H1 (cell line): ENCODE measurements around the gene CEP89. TPM values are rescaled to one million over a fixed set of nuclear protein-coding genes. Genes with fewer than 3 reads are reported as not detected.

Experiments used
- CTCF ChIA-PET: fragments of 300-600 bp; sonication (Branson Sonifier 250); formaldehyde crosslinking; loops from one replicate; lab custom pipeline; 2021; ENCODE audit not compliant: partially characterized antibody; lab: Charles Lee
- POLR2A ChIA-PET: fragments of 300-600 bp; sonication (Branson Sonifier 250); formaldehyde crosslinking; loops from one replicate; lab custom pipeline; 2021; ENCODE audit warnings: inconsistent platforms; ENCODE audit not compliant: partially characterized antibody; lab: Charles Lee
- DNase-seq, 2 experiments: peaks; one replicate each; pipeline versions ENCODE4 v3.0.0 to v3.0.0-alpha.2; 2010 to 2022; ENCODE audit warnings: low spot score in 2 of 2, low read depth in 1 of 2, mixed read lengths in 1 of 2
- FAIRE-seq: peaks from 2 replicates; lab custom pipeline; 2011; peaks lifted over from hg19 to GRCh38; lab: Jason Lieb, UNC
- H2AFZ ChIP-seq: 2 replicates; pipeline ENCODE4 v1.8.1; 2012; ENCODE audit warnings: low read length, inconsistent platforms
- H2AK5ac ChIP-seq: 2 replicates; pipeline ENCODE4 v1.6.1; 2013; ENCODE audit warnings: low read depth, low read length
- H2BK120ac ChIP-seq: replicated peaks from 2 replicates; pipeline ENCODE3; 2013; ENCODE audit warnings: low read depth, low read length, inconsistent platforms
- H2BK12ac ChIP-seq: 2 replicates; pipeline ENCODE4 v1.6.1; 2013; ENCODE audit warnings: low read depth, low read length
- H2BK15ac ChIP-seq: 2 replicates; pipeline ENCODE4 v1.6.1; 2013; ENCODE audit warnings: low read length
- H2BK20ac ChIP-seq: 2 replicates; pipeline ENCODE4 v1.6.1; 2013; ENCODE audit warnings: low read length
- H2BK5ac ChIP-seq: 2 replicates; pipeline ENCODE4 v1.6.1; 2013; ENCODE audit warnings: low read depth, low read length
- H3K14ac ChIP-seq: 2 replicates; pipeline ENCODE4 v1.6.1; 2013; ENCODE audit warnings: inconsistent platforms; ENCODE audit not compliant: insufficient read length
- H3K18ac ChIP-seq: 2 replicates; pipeline ENCODE4 v1.6.1; 2013; ENCODE audit warnings: low read length; ENCODE audit errors: extremely low read depth
- H3K23ac ChIP-seq: 2 replicates; pipeline ENCODE4 v1.6.1; 2013; ENCODE audit warnings: inconsistent platforms; ENCODE audit not compliant: insufficient read length
- H3K23me2 ChIP-seq: 2 replicates; pipeline ENCODE4 v1.6.1; 2013; ENCODE audit warnings: low read depth, low read length
- H3K27ac ChIP-seq: 2 replicates; pipeline ENCODE4 v1.6.1; 2011; ENCODE audit warnings: low read depth, low read length, inconsistent platforms
- H3K27me3 ChIP-seq, 4 experiments: replicated peaks in 1 of 4; 1 replicate in 1 of 4; 2 replicates in 3 of 4; pipeline versions ENCODE4 v1.6.1 to v1.8.1; 2011 to 2013; ENCODE audit warnings: low read length in 3 of 4, mild to moderate bottlenecking in 3 of 4, inconsistent platforms in 2 of 4, mixed read lengths in 2 of 4, moderate library complexity in 1 of 4; ENCODE audit not compliant: control insufficient read depth in 3 of 4, insufficient read depth in 3 of 4; ENCODE audit errors: extremely low read depth in 1 of 4
- H3K36me3 ChIP-seq, 4 experiments: 2 replicates each; pipeline versions ENCODE4 v1.6.1 to v1.8.1; 2011 to 2013; ENCODE audit warnings: mild to moderate bottlenecking in 4 of 4, low read length in 3 of 4, moderate library complexity in 2 of 4, control low read depth in 1 of 4, inconsistent platforms in 1 of 4; ENCODE audit not compliant: insufficient read depth in 4 of 4, control insufficient read depth in 2 of 4
- H3K4ac ChIP-seq: replicated peaks from 2 replicates; pipeline ENCODE3; 2013; ENCODE audit warnings: low read length, low read depth, mixed read lengths, inconsistent platforms; ENCODE audit not compliant: insufficient read length
- H3K4me1 ChIP-seq, 4 experiments: replicated peaks in 1 of 4; 1 replicate in 1 of 4; 2 replicates in 3 of 4; pipeline versions ENCODE4 v1.6.1 to v1.8.1; 2011 to 2013; ENCODE audit warnings: low read length in 3 of 4, inconsistent platforms in 2 of 4, mixed read lengths in 1 of 4; ENCODE audit not compliant: insufficient read depth in 4 of 4, control insufficient read depth in 3 of 4
- H3K4me2 ChIP-seq, 2 experiments: 2 replicates each; pipeline versions ENCODE4 v1.6.1 to v1.8.1; 2011 to 2013; ENCODE audit warnings: low read depth in 2 of 2, low read length in 2 of 2, control low read depth in 1 of 2, inconsistent platforms in 1 of 2, mild to moderate bottlenecking in 1 of 2; ENCODE audit not compliant: insufficient read depth in 1 of 2
- H3K4me3 ChIP-seq, 4 experiments: fragments of 200-600, 300-600 bp in 1 of 4; sonication (generic), shearing (Covaris generic), sonication (Bioruptor Twin) in 1 of 4; 2 replicates each; pipeline versions ENCODE4 v1.5.1 to v1.8.1; 2011 to 2016; ENCODE audit warnings: low read length in 4 of 4, low read depth in 3 of 4, control low read depth in 2 of 4, inconsistent platforms in 2 of 4, mild to moderate bottlenecking in 2 of 4, mixed read lengths in 1 of 4, moderate library complexity in 1 of 4; ENCODE audit not compliant: insufficient read depth in 2 of 4; ENCODE audit errors: extremely low read depth in 1 of 4
- H3K56ac ChIP-seq: replicated peaks from 2 replicates; pipeline ENCODE3; 2013; ENCODE audit warnings: low read depth, mild to moderate bottlenecking, mixed read lengths, low read length, inconsistent platforms; ENCODE audit not compliant: insufficient read length
- H3K79me1 ChIP-seq: 2 replicates; pipeline ENCODE4 v1.6.1; 2013; ENCODE audit warnings: low read depth, low read length, control low read depth
- H3K79me2 ChIP-seq, 2 experiments: 2 replicates each; pipeline versions ENCODE4 v1.6.1 to v1.8.1; 2012 to 2013; ENCODE audit warnings: low read length in 2 of 2, mild to moderate bottlenecking in 2 of 2, inconsistent platforms in 1 of 2; ENCODE audit not compliant: insufficient read depth in 2 of 2, control insufficient read depth in 1 of 2
- H3K9ac ChIP-seq, 4 experiments: replicated peaks in 1 of 4; 1 replicate in 1 of 4; 2 replicates in 3 of 4; pipeline versions ENCODE4 v1.6.1 to v1.8.1; 2011 to 2013; ENCODE audit warnings: low read depth in 3 of 4, low read length in 3 of 4, control low read depth in 2 of 4, mild to moderate bottlenecking in 2 of 4, moderate library complexity in 2 of 4, inconsistent platforms in 1 of 4; ENCODE audit errors: extremely low read depth in 1 of 4
- H3K9me3 ChIP-seq, 2 experiments: 2 replicates each; pipeline versions ENCODE4 v1.6.1 to v1.8.1; 2012 to 2013; ENCODE audit warnings: mild to moderate bottlenecking in 2 of 2, moderate library complexity in 2 of 2, control low read depth in 1 of 2, inconsistent platforms in 1 of 2, low read depth in 1 of 2, low read length in 1 of 2, mixed read lengths in 1 of 2; ENCODE audit not compliant: insufficient read depth in 2 of 2
- H4K20me1 ChIP-seq, 2 experiments: replicated peaks in 1 of 2; 2 replicates each; pipeline versions ENCODE3 to v1.8.1; 2011 to 2013; ENCODE audit warnings: inconsistent platforms in 2 of 2, low read length in 2 of 2, mild to moderate bottlenecking in 1 of 2; ENCODE audit not compliant: insufficient read depth in 2 of 2, control insufficient read depth in 1 of 2
- H4K5ac ChIP-seq: 2 replicates; pipeline ENCODE4 v1.6.1; 2013; ENCODE audit warnings: low read length, low read depth, mixed read lengths, inconsistent platforms; ENCODE audit not compliant: insufficient read length
- H4K8ac ChIP-seq: 2 replicates; pipeline ENCODE4 v1.8.0; 2013; ENCODE audit warnings: mild to moderate bottlenecking, moderate library complexity, low read length, inconsistent platforms; ENCODE audit not compliant: insufficient read depth; ENCODE audit errors: extremely low read depth
- H4K91ac ChIP-seq: replicated peaks from 2 replicates; pipeline ENCODE3; 2013; ENCODE audit warnings: low read length, mixed read lengths, inconsistent platforms; ENCODE audit not compliant: insufficient read length
- ASH2L ChIP-seq: fragments of 200-600, 300-600 bp; sonication (generic); IDR thresholded peaks from one replicate; pipeline ENCODE4 v1.7.1; 2017; ENCODE audit warnings: low read length
- BCL11A ChIP-seq, 2 experiments: IDR thresholded peaks; one replicate each; pipeline ENCODE4 v1.6.1; 2011; ENCODE audit warnings: low read depth in 2 of 2, low read length in 2 of 2, mild to moderate bottlenecking in 2 of 2
- CEBPB ChIP-seq: IDR thresholded peaks from 2 replicates; pipeline ENCODE4 v1.6.1; 2012; ENCODE audit warnings: low read depth, low read length
- EP300 ChIP-seq, 2 experiments: IDR thresholded peaks; 1 replicate in 1 of 2; 2 replicates in 1 of 2; pipeline ENCODE4 v1.6.1; 2011 to 2012; ENCODE audit warnings: low read depth in 2 of 2, low read length in 2 of 2, mild to moderate bottlenecking in 2 of 2, borderline replicate concordance in 1 of 2, inconsistent platforms in 1 of 2, moderate library complexity in 1 of 2
- EZH2 ChIP-seq: fragments of 200-600 bp; sonication (generic); IDR thresholded peaks from 2 replicates; pipeline ENCODE4 v1.7.1; 2012; ENCODE audit warnings: low read depth, mild to moderate bottlenecking, moderate library complexity, low read length, inconsistent platforms; ENCODE audit not compliant: severe bottlenecking
- PHF8 ChIP-seq: fragments of 200-600 bp; sonication (generic); conservative IDR thresholded peaks from 2 replicates; pipeline ENCODE4 v1.7.1; 2012; ENCODE audit warnings: low read depth, mild to moderate bottlenecking, inconsistent platforms, low read length, moderate library complexity
- POU5F1 ChIP-seq: IDR thresholded peaks from 2 replicates; pipeline ENCODE4 v1.6.1; 2011; ENCODE audit warnings: low read depth, mild to moderate bottlenecking, low read length, moderate library complexity
- RFX5 ChIP-seq: IDR thresholded peaks from 2 replicates; pipeline ENCODE4 v1.6.1; 2011; ENCODE audit warnings: low read depth, low read length, improper control_type of control experiment, borderline replicate concordance
- SIN3A ChIP-seq, 2 experiments: IDR thresholded peaks in 1 of 2; conservative IDR thresholded peaks in 1 of 2; 2 replicates each; pipeline ENCODE4 v1.6.1; 2011 to 2012; ENCODE audit warnings: low read length in 2 of 2, improper control_type of control experiment in 1 of 2, low read depth in 1 of 2, mild to moderate bottlenecking in 1 of 2
- SIRT6 ChIP-seq: IDR thresholded peaks from one replicate; pipeline ENCODE4 v1.7.1; 2012; ENCODE audit warnings: low read length, inconsistent platforms
- SP1 ChIP-seq: IDR thresholded peaks from 2 replicates; pipeline ENCODE4 v1.6.1; 2011; ENCODE audit warnings: low read depth, low read length
- YY1 ChIP-seq: IDR thresholded peaks from 2 replicates; pipeline ENCODE4 v1.6.1; 2011; ENCODE audit warnings: low read depth, mild to moderate bottlenecking, low read length
- WGBS, 2 experiments: shearing (Covaris generic) in 1 of 2; methylation state at CpG; one replicate each; pipeline versions ENCODE4 v1.1.6 to v1.1.7; 2013 to 2015; ENCODE audit warnings: low lambda C conversion rate in 2 of 2, mixed read lengths in 2 of 2, inconsistent platforms in 1 of 2, low coverage in 1 of 2, missing lambda C conversion rate in 1 of 2; ENCODE audit not compliant: insufficient replicate concordance in 2 of 2, insufficient coverage in 1 of 2, insufficient read length in 1 of 2; ENCODE audit errors: extremely low coverage in 1 of 2, missing lambda C conversion rate in 1 of 2; 5-methylcytosine and 5-hydroxymethylcytosine counted together
- polyA plus RNA-seq, 7 experiments: library from polyadenylated mRNA; depleted of rRNA in 3 of 7; stranded (reverse) in 5 of 7; unstranded in 2 of 7; fragments of >200 nt in 5 of 7; fragments of 200-250 nt in 2 of 7; gene quantifications; 1 replicate in 5 of 7; 2 replicates in 1 of 7; 4 replicates in 1 of 7; pipeline versions ENCODE4 v1.2.1 to v1.2.3, GENCODE V29; 2011 to 2013; ENCODE audit warnings: missing spikeins in 2 of 7, mixed read lengths in 2 of 7
- total RNA-seq: library from RNA; stranded (reverse); fragmentation: NEBNext Ultra II Directional; extraction: Animal tissue kit (Norgen Biotek cat#: 25700); gene quantifications from 2 replicates; pipeline ENCODE4 v1.2.1, GENCODE V29; 2021

Gene CEP89
- total and polyA plus RNA-seq, 2 of the 8 experiments (the other 6 are each of a cell fraction or from before 2014, with no cell fraction given) = 23.0 to 23.6 TPM

GRCh38 chr19:32877977-32878745, 93.6 kb downstream of the CEP89 start:
- no peak overlapping the region for H3K4me2 ChIP-seq
- H2BK12ac ChIP-seq = no peak overlapping the region
- H3K36me3 ChIP-seq = no peaks in the 10 kb centered on the region
- no peak overlapping the region for H2BK120ac ChIP-seq
- H3K18ac ChIP-seq = no peak overlapping the region
- no peaks in the 10 kb centered on the region for H3K23me2 ChIP-seq
- 91% methylated on average over 11 of the region's 14 CpGs; no CpG with 5 or more reads in 1 of the 2 experiments for WGBS, 2 experiments
- H3K4me3 ChIP-seq = no peak overlapping the region
- no peak overlapping the region for H2BK5ac ChIP-seq
- peaks cover 0 to 3% (median 2%) of the 10 kb centered on the region in 4 experiments; a peak in 4 of 7 replicates for H3K4me1 ChIP-seq
- no peak overlapping the region for H4K8ac ChIP-seq
- POLR2A ChIA-PET = interaction anchor here (0.7 kb wide), 1 partner anchor 286 kb away, joined by 3 read pairs; no protein-coding TSS in a partner anchor
- CTCF ChIA-PET = interaction anchor here (0.6 to 1.1 kb wide), 2 partner anchors 17 to 188 kb away, joined by 3 to 4 read pairs; no protein-coding TSS in a partner anchor
- peaks cover 0 to 1% of the 10 kb centered on the region in 2 experiments for H4K20me1 ChIP-seq
- H3K23ac ChIP-seq = no peak overlapping the region
- H3K9ac ChIP-seq = no peak overlapping the region
- H4K91ac ChIP-seq = no peak overlapping the region
- H2AK5ac ChIP-seq = no peak overlapping the region
- H2BK15ac ChIP-seq = no peak overlapping the region
- H3K4ac ChIP-seq = no peak overlapping the region
- no peak overlapping the region for H2AFZ ChIP-seq
- H3K9me3 ChIP-seq = no peaks in the 10 kb centered on the region
- no peaks in the 10 kb centered on the region for H3K79me1 ChIP-seq
- H3K79me2 ChIP-seq = no peaks in the 10 kb centered on the region
- FAIRE-seq = no peak
- no peak overlapping the region for H3K56ac ChIP-seq
- no peak overlapping the region for H3K14ac ChIP-seq
- no peak overlapping the region for H2BK20ac ChIP-seq
- no peak overlapping the region for H3K27ac ChIP-seq
- peak in 1 of 2 experiments; percentile 28 for DNase-seq
- no peaks in the 10 kb centered on the region for H3K27me3 ChIP-seq
- no peak overlapping the region for H4K5ac ChIP-seq
- TF ChIP-seq EZH2 (no peak), BCL11A (IDR thresholded peaks at IDR 0.05; ENCODE audit: low read depth in 2 of 2, low read length in 2 of 2) (no peak), RFX5 (no peak), PHF8 (no peak), SIN3A (conservative IDR thresholded peaks at IDR 0.05 in 1 of 2, IDR thresholded peaks at IDR 0.05 in 1 of 2; ENCODE audit: low read depth in 1 of 2, low read length in 2 of 2) (no peak), POU5F1 (no peak), SP1 (no peak), SIRT6 (no peak), ASH2L (no peak), CEBPB (no peak), YY1 (no peak), EP300 (IDR thresholded peaks at IDR 0.05; ENCODE audit: borderline replicate concordance in 1 of 2, low read depth in 2 of 2, low read length in 2 of 2) (no peak)
